Measurements from ENCODE around the gene THAP12. TPM values are rescaled to one million over a fixed set of nuclear protein-coding genes. Genes with fewer than 3 reads are reported as not detected.

THAP12 gene
- total RNA-seq, 1 experiment from 2014 or later: 54.5 TPM

DNA sequence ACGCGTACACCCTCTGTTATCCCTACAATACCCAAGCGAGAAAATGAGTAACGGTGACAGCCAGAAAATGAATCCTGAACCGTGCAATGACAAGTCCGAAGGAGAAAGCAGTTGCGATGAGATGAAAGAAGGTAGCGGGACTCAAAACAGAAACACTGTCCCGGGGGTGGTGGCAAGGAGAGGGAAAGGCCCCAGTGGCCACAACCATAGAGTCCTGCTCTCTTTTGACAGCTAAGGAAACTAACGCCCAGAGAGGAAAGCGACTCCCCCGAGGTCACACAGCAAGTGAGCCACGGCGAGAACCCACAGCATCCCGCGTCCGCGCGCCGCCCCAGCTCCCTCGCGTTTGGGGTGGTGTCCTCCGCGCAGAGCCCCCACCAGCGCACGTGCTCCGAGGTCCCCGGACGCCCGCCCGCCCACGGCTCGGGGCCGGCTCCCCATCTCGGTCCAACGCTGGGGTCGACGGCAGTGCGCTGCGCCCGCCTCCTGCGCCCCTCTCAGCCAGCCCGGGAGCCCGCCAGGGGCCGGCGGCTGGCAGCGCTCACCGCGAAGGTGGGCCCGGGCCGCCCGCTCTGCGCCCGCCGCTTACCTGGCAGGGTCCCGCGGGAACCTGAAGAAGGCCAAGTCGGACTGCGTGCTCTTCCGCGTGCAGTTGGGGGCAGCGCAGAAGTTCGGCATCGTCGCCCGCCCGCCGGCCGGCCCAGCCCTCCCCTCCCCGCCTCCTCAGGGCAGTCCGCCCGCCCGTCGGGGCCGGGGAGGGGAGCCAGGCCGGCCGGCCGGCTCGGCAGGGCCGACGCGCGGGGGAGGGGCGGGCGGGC, 564 bp downstream of the THAP12 start:
- no peak for DNase-seq (ENCODE audit: low read depth)

DNA sequence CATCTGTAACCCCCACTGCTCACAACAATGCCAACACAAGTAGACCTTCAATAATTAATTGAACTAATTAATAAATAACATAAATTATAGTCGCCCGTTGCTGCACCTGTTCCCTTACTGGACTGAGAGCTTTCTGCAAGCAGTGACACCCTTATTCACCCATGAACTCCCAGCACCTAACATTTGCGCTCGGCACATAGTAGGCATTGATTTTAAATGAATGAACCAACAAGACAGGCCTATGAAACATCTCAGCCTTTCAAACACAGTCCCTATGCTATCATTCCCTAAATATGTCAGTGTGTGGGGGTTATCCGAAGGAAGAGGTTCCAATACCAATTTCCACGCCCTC, 1.1 kb downstream of the THAP12 start:
- no peak for DNase-seq (ENCODE audit: low read depth)

DNA sequence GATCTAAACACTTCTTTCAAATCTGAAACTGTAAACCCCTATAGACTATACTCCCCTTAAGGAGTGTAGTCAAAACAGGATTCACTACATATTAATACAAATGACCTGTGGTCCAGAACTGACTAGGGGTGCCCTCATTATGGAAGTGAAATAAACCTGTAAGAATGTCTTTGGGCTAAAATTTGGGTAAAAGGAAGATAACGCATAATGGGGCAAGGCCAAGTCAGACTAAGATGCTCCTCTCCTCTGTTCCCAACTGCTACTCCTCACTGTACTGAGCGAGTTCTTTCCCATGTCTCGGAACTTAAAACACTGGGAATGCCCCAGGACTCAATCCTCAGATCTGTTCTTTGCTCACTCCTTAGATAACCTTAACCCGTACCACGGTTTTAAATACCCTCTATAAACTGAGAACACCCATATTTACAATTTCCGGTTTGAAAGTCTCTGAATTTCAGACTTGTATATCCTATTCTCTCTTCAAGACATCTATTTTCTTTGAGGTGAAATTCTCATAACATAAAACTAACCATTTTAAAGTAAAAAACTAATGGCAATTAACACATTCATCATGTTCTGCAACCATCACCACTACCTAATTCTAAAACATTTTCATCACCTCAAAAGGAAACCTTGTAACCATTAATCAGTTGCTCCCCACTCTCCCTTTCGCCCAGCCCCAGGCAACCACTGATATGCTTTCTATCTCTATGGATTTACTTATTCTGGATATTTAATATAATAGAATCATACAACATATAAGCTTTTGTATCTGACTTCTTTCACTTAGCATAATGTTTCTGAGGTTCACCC, 4.0 kb downstream of the THAP12 start:
- no peak for DNase-seq (ENCODE audit: low read depth)

DNA sequence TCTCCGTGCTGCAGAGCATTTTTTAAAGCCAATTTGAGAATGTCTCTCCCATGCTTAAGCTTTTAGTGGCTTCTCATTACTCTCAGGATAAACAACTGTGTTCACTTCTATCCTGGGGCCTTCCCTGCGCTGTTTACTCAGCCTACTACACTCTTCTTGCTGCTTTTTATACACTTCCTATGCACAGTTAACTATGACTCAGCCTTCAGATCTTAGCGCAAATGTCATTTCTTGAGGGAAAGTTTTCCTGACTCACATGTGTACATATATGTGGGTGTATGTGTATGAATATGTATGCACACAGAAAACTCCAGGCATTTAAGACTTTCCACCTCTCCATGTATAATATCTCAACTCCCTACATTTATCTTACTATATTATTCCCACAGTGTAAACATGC, 9.8 kb downstream of the THAP12 start:
- DNase-seq (ENCODE audit: low read depth): peak; percentile 68

DNA sequence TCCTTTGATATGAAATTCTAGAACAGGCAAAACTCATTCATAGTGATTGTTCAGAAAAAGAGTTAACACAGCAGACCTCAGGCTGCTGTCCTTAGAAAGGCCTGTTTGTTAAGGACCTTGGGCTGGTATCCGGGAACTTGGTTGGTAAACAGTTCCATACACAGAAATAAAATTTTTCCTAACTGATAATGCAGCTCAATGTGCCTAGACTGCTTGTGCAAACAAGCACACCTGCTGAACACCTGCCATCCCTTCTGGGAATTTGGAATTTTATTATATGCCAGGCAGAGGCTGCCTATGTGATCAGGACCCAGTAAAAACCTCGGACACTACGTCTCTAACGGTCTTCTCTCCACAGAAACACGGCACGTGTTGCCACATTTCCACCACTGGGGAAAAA, 11.5 kb downstream of the THAP12 start:
- no peak for DNase-seq (ENCODE audit: low read depth)

DNA sequence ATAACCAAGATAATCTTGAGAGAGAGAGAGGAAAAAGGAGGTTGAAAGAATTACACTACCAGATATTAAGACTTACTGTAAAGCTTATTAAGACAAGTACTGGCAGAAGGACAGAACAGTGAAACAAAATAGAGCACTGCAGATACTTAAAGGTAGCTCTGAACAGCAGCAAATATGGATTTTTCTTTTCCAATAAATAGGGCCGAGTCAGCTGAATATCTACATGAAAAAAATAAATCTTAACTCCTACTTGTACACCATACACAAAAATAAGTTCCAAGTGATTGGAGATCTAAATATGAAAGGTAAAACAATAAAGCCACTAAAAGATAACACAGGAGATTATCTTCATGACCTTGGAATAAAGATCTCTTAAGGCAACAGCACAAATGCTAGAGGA, 12.4 kb downstream of the THAP12 start:
- no peak for DNase-seq (ENCODE audit: low read depth)

DNA sequence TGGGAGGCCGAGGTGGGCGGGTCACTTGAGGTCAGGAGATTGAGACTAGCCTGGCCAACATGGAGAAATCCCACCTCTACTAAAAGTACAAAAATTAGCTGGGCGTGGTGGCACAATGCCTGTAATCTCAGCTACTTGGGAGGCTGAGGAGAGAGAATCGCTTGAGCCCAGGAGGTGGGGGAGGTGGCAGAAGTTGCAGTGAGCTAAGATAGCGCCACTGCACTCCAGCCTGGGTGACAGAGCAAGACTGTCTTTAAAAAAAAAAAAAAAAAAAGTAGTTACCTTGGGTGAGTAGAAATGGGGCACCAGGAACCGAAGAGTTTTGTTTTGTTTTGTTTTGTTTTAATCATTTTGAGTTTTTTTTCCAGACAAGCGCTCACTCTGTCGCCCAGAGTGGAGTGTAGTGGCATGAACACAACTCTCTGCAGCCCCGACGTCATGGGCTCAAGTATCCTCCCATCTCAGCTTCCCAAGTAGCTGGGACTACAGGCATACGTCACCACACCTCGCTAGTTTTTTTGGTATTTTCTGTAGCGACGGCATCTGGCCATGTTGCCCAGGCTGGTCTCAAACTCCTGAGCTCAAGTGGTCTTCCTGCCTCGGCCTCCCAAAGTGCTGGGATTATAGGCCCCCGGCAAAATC, 15.8 kb downstream of the THAP12 start:
- DNase-seq (ENCODE audit: low read depth): no peak

DNA sequence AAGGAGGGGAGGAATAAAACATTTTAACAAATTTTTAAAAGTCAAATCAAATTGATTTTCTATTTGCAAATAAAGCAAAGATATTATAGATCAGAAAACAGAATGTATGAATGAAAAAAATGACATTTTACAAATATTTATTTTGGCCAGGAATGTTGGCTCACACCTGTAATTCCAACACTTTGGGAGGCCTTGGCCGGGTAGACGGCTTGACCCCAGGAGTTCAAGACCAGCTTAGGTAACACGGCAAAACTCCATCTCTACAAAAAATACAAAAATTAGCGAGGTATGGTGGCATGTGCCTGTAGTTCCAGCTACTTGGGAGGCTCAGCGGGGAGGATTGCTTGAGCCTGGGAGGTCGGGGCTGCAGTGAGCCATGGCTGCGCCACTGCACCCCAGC, 18.2 kb downstream of the THAP12 start:
- DNase-seq (ENCODE audit: low read depth): no peak

DNA sequence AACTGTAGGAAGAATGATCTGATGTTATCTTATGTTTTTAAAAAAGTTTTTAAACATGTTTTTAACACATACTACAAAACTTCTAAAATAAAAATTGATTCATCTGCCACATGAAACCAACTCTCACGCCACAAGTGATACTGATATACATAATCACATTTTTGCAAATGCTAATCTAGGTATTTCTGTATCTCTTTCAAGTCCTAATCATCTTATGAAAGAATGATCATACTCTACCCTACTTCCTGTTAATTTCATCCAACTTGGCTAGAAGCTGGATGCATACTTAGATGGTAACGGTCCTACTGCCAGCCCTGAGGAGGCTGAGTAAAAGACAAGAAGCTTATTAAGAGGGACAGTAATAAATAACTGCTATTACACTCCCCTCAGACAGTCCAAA, 19.2 kb downstream of the THAP12 start:
- no peak for DNase-seq (ENCODE audit: low read depth)

DNA sequence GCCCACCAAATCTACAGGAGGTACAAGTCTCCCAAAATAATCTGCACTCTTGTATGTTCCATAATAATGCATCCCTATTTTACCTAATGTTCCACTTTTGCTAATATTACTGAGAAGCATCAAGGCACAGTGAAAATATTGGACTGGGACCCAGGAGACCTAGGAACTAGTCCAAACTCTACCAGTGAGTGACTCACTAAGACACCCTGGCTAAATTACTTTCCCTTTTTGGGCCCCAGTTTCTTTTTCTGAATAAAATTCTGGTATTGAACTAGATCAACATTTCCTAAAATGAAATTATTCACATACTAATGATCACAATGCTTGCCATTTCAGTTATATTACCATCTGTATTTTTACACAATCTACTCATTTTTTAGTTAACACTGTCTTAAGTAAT, 19.6 kb downstream of the THAP12 start:
- DNase-seq (ENCODE audit: low read depth): no peak

DNA sequence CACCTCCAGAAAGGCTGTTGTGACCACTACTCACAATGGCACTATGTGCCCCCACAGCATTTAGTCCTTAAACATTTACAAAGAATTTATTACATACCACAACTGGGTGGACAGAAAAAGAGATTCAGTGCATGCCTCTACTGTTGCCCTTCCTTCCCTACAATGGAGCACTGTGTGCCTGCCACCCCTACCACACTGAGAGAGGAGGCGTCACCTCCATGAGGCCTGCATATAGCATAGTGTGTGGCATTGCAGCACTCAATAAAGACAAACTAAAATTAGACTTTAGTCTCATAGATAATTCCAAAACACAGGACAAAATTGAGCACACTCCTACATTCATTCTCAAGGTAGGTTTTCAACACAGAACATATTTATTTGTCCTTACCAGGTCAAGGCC, 25.8 kb downstream of the THAP12 start:
- DNase-seq (ENCODE audit: low read depth): no peak

DNA sequence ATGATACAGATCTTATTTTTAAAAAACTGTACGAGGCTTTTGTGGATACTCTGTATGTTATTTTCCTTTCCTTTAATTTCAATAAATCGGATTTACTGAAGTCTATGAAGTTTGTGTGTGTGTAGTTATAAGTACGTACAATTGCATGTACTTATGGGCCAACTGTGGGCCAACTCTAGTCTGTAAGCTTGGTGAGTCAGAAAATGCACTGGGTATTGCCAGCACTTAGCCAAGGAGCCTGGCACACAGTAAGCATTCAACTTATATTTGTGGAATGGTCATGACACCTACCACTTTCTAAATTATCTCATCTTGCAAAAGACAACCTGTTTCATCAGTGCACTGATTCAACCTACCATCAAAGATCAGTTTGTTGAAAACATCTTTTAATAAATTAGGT, 32.6 kb downstream of the THAP12 start:
- DNase-seq (ENCODE audit: low read depth): no peak

DNA sequence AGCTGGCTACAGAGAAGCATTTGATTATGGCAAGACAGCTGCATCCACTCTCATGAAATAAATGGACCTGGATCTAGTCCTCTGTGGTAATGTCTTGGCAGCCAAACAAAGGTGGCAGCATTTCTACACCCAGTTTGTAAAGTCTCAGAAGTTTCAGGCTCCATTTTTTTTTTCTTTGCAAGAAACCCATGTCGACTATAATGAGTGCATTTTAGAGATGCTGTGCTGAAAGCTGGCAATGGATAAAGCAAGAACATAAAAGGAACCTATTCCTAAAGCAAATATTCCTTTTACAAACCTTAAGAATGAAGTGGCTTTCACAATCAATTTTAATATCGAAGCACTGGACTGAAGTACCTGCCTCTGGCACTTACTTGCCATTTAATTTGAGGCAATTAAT, 33.5 kb downstream of the THAP12 start:
- DNase-seq (ENCODE audit: low read depth): no peak

DNA sequence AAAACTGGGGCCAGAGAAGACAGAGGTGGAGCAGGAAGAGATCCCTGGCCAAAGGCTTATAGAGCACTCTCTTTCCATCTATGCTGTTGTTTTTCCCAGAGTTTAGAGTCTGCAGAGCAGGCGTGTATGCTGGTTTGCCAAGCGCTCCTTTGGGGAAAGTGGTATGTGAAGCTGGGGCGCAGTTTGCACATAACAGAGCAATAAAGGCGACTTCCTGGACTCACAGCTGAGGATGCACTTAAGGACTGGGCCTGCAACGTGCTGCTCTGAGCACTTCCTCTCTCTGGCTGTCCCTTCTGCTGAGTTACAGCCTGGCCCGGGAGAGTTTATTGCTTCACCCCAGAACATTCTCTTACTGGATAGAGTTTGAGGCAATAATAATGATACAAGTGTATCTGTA, 41.7 kb downstream of the THAP12 start:
- DNase-seq (ENCODE audit: low read depth): no peak

DNA sequence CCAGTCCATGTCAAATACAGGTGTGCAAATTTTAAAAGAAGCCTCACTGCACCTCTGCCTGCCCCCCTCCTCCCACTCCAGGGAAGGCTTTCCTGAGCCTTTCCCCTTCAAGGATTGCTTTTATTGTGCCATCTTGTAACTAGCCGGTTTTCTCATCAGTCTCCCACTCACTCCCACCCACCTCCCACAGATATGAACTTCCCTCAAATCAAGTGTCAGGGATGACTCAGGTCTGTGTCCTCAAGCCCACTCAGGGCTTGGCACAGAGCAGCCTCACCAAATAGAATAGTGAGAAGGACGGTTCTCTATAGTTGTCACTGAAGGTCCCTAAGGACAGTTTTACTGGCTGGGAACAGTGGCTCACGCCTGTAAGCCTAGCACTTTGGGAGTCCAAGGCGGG, 43.0 kb downstream of the THAP12 start:
- no peak for DNase-seq (ENCODE audit: low read depth)

DNA sequence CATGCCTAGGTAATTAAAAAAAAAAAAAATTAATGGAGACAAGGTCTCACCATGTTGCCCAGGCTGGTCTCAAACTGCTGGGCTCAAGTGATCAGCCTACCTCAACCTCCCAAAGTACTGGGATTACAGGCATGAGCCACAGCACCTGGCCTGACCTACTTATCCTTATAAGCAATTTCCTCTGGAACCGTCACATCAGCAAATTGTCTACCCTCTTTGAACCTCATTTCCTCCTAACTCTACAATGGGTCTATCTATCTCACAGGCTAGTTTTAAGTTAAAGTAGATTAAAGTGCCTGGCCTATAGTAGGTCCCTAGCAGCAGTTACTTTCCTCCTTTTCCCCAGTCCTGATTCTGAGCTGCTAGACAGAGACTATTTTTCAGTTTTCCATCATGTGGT, 43.5 kb downstream of the THAP12 start:
- no peak for DNase-seq (ENCODE audit: low read depth)

DNA sequence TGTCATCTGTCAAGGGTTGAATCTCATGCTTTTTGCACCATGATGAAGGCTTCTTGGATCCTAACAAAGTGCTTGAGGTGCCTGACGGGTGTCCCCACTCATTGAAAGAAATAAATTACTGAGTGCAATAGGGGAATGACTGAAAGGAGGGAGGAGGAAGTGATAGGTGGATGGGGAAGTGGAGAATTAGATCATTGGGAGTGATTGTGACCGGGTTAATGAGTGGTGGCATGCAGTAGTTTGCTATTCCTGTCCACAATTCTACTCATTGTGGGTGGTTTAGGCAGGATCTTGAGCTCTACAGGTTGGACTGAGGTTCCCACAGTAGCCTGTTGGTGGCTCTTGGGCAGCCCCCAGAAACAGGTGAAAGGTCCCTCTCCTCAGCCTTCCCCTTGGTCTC, 44.3 kb downstream of the THAP12 start:
- no peak for DNase-seq (ENCODE audit: low read depth)

DNA sequence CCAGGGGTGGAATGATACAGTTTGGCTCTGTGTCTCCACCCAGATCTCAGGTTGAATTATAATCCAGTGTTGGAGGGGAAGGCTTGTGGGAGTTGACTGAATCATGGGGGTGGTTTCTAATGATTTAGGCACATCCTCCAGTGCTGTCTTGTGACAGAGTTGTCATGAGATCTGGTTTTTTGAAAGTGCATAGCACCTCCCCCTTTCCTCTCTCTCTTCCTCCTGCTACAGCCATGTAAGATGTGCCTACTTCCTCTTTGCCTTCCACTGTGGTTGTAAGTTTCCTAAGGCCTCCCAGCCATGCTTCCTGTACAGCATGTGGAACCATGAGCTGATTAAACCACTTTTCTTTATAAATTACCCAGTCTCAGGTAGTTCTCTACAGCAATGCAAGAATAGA, 45.1 kb downstream of the THAP12 start:
- no peak for DNase-seq (ENCODE audit: low read depth)

DNA sequence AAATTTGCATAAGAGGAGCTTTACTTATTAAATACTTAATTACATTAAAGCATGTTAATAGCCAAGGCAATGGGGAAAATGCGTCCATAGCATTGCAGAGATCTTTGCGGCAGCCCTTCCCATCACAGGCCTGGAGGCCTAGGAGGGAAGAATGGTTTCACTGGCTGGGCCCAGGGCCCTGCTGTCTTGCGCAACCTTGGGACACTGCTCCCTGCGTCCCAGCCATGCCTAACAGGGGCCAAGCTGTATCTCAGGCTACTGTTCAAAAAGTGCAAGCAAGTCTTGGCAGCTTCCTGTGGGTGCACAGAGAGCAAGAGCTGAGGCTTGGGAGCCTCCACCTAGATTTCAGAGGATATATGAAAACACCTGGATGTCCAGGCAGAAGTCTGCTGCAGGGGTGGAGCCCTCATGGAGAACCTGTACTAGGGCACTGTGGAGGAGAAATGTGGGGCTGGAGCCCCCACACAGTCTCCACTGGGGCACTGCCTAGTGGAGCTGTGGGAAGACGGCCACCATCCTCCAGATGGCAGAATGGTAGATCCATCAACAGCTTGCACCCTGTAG, 46.0 kb downstream of the THAP12 start:
- DNase-seq (ENCODE audit: low read depth): no peak

DNA sequence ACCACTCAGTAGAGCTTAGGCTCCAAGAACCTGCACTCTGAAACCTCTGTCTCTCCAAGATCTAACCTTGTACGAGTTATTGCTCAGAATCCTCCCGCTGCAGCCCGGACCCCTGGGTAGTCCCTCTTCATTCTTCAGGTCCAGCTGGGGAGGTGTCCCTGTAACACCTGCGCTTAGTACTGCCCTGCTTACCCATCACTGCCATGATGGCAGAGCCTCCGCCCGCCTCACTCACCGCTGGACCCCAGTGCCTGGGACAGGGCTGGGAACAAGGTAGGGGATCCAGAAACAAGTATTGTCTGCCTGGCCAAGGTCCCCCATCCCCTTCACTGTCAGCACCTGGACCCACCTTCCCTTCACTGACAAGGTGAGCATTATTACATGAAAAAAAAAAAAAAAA, 50.3 kb downstream of the THAP12 start:
- no peak for DNase-seq (ENCODE audit: low read depth)

DNA sequence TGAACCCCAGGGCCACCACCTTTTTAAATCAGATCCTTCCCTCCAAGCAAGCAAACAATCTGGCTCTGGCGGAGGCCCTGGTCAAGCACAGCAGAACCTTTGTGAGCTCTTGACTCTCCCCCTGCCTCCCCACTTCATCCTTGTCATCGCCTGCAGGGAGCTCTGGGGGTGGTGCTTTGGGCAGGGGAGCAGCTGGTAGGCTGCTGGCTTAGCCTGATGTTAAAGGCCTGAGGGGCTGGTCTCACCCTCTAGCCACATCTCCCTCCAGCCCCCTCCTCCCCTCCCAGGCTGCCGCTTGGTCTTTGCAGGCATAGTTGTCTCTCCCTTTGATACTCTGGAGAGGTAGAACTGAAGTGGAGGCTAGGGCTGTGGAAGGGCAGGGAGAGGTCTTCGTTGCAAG, 50.9 kb downstream of the THAP12 start:
- DNase-seq (ENCODE audit: low read depth): no peak

DNA sequence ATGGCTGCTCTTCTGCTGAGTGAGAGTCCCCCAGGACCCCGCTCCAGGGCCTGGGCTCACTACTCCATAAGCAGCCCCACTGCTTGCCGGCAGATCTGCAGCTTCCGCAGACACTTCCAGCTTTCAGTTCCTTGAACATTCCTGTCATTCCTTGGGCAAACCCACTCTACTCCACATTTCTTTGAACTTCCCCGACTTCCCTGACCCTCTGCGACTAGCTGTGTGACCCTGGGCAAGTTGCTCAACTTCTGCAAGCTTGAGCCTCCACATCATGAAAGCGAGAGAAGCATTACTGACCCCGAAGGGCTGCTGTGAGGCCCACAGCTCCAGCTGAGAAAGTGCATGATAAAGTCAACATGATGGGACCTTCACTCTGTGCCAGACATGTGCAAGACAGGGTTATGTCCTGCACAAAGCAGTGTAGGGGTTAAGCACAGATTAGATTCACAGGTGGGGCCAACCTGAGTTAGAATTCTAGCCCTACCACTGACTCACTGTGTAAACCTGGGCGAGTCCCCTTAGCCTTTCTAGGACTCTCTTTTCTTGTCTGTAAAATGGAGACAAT, 51.8 kb downstream of the THAP12 start:
- no peak for DNase-seq (ENCODE audit: low read depth)

Measured in Daoy (cell line).